ENCODE results near the gene ABHD17C. TPM values are rescaled to one million over a fixed set of nuclear protein-coding genes. Genes with fewer than 3 reads are reported as not detected.
A peak's percentile ranks its signal among the peaks of the same experiment; 100 is the strongest.

ABHD17C gene
- total and polyA plus RNA-seq, 3 donors from 2014 or later, result 8.0 to 16.3 (median 10.0) TPM

DNA sequence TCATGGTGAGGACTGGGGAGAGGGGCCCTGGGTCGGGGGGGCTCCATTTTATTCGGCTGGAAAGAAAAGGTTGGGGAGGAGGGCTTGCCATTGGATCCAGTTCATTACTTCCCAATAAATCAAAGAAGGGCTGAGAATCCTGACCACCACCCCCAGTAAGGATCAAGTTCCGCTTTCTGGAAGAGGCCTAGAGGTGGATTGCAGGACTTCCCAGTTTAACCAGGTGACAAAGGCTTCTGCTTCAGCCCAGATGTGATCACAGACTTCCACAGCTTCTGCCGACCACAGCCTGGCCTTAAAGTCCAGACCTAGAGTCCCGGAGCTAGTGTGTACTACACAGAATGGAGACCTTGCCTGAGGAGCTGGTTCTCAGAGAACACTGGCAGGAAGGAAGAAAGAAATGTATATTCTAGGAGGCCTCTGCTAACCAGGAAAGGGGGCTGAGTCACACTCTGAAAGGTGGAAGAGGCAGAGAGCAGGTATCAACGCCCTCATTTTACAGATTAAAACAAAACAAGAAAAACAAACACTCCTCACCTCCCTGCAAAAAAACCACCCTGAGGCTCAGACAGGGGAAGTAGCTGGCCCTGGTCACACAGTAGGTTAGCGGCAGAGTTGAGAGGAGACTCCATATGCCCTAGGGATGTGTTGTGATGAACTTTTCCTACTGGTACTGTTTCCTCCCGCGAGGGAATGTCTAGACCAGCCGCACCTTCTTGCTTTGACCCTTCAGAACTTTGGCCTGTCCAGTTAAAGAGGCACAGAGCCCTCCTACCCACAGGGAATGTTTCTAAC lies 82.9 kb downstream of the ABHD17C start:
- H3K36me3 ChIP-seq (ENCODE audit: low read depth, missing control alignments), result no peaks in the 10 kb centered on the region
- intact Hi-C loops (cut with DNase I; ENCODE audit: low total_unique reads), result loop anchor here (5.0 kb wide), 2 partner anchors 206 to 321 kb away; no protein-coding TSS in a partner anchor
- H3K27me3 ChIP-seq, result no peaks in the 10 kb centered on the region
- H3K27ac ChIP-seq, result no peak overlapping the region
- H3K4me1 ChIP-seq, result no peaks in the 10 kb centered on the region
- TF ChIP-seq, protein P1, sequence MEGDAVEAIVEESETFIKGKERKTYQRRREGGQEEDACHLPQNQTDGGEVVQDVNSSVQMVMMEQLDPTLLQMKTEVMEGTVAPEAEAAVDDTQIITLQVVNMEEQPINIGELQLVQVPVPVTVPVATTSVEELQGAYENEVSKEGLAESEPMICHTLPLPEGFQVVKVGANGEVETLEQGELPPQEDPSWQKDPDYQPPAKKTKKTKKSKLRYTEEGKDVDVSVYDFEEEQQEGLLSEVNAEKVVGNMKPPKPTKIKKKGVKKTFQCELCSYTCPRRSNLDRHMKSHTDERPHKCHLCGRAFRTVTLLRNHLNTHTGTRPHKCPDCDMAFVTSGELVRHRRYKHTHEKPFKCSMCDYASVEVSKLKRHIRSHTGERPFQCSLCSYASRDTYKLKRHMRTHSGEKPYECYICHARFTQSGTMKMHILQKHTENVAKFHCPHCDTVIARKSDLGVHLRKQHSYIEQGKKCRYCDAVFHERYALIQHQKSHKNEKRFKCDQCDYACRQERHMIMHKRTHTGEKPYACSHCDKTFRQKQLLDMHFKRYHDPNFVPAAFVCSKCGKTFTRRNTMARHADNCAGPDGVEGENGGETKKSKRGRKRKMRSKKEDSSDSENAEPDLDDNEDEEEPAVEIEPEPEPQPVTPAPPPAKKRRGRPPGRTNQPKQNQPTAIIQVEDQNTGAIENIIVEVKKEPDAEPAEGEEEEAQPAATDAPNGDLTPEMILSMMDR (IDR thresholded peaks at IDR 0.05), result no peak
- no peak for TF ChIP-seq POLR2A (IDR thresholded peaks at IDR 0.05)
- no peaks in the 10 kb centered on the region for H3K9me3 ChIP-seq
- DNase-seq, result no peak
- no peak overlapping the region for H3K4me3 ChIP-seq
- WGBS, 2 donors, result 68 to 70% methylated on average over 10 of the region's 10 CpGs

DNA sequence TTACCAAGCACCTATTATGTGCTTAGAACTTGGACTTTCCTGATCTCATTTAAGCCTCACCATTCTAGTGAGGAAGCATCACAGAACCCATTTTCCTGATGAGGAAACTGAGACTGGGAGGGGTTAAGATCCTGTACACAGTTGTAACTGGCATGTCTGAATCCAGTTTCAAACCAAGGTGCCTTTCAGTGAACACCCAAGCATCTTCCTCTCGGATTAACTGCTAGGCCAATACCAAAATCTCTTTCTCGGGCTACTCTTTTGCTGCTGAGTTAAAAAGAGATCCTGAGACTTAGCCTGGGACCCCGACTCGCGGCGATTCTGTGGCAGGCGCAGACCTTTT lies 83.5 kb downstream of the ABHD17C start:
- Histone ChIP-seq H3K27ac (no peak overlapping the region), H3K4me3 (peak overlapping the region; percentile 44 to 56), H3K4me1 (no peaks in the 10 kb centered on the region), H3K27me3 (no peaks in the 10 kb centered on the region), H3K9me3 (no peaks in the 10 kb centered on the region), H3K36me3 (ENCODE audit: low read depth, missing control alignments) (no peaks in the 10 kb centered on the region)
- TF ChIP-seq, protein P1 (IDR thresholded peaks at IDR 0.05), result no peak
- TF ChIP-seq POLR2A (IDR thresholded peaks at IDR 0.05), result no peak
- 23 to 42% methylated on average over 2 to 7 of the region's 7 CpGs for WGBS, 2 donors
- DNase-seq, result no peak
- intact Hi-C loops (cut with DNase I; ENCODE audit: low total_unique reads), result loop anchor here (5.0 kb wide), 2 partner anchors 206 to 321 kb away; no protein-coding TSS in a partner anchor

DNA sequence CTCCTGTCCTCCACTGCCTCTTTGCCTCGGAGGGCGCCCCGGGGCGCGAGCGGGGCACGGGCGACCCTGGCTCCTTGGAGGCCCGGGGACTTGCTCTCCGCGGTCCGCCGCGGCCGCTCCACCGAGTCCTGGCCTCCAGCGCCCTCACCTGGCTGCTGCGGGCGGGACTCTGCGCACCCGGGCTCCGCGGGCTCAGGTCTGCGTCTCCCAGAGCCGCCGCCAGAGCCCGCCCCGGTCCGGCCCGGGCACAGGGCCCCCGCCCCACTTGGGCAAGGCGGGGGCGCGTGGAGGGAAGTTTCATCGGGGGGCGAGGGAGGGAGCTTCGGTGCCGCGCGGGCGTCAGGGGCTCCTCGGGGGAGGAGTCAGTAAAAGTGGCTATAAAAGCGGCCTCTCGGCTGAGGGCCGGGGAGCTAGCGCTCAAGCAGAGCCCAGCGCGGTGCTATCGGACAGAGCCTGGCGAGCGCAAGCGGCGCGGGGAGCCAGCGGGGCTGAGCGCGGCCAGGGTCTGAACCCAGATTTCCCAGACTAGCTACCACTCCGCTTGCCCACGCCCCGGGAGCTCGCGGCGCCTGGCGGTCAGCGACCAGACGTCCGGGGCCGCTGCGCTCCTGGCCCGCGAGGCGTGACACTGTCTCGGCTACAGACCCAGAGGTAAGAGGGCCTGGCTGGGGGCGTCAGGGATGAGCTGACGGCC lies 84.0 kb downstream of the ABHD17C start, which contains the start of gene CEMIP:
Gene CEMIP, plus strand, starts transcription at position 407 of the 694 bp plus-strand sequence. CDS start 94,510 bp downstream, outside the sequence.
- TF ChIP-seq, protein P1 (IDR thresholded peaks at IDR 0.05), result peak; percentile 77 to 89 (median 86)
- no peak for TF ChIP-seq POLR2A (IDR thresholded peaks at IDR 0.05)

DNA sequence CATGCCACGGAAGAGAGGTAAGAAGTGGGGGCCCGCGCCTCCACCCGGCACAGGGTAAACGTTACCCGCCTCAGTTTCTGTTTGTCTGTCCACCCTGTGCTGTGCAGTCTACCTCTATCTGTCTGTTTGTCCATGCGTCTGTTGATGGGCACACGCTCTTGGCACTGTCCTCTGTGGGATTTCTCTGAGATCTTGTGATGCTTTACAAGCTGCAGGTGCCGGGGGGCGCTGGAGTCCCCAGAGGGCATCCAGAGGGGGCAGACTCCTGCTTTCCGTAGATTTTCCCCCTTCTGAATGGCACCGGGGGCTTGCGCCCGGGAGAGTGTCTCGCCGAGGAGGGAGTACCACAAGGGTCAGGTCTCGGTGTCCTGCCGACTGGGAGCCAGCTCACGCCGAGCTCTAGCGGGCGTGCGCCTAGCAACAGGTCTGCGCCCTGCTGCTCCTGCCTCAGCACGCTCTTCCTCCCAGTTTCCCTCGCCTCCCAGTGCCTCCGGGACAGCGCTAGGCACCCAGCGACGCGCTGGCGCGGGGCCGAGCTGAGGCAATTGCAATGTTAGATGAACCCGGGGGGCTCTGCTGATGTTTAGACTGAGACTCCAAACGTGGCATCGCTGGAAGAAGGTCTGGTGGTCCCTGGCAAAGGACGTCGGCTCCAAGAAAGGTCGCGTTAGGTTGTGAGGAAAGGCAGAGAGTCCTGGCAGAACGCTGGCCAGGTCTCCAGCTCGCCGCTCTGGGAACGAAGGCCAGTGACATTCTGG lies 84.7 kb downstream of the ABHD17C start:
- Histone ChIP-seq H3K4me3 (peak overlapping the region; percentile 44 to 56), H3K4me1 (no peaks in the 10 kb centered on the region), H3K36me3 (ENCODE audit: low read depth, missing control alignments) (no peaks in the 10 kb centered on the region), H3K27me3 (no peaks in the 10 kb centered on the region), H3K27ac (no peak overlapping the region), H3K9me3 (no peaks in the 10 kb centered on the region)
- intact Hi-C loops (cut with DNase I; ENCODE audit: low total_unique reads), result loop anchor here (5.0 to 10.0 kb wide), 3 partner anchors 175 to 323 kb away; no protein-coding TSS in a partner anchor
- no peak for TF ChIP-seq POLR2A (IDR thresholded peaks at IDR 0.05)
- TF ChIP-seq, protein P1 (IDR thresholded peaks at IDR 0.05), result no peak
- peak; percentile 38 for DNase-seq
- 1 to 2% methylated on average over 26 to 35 of the region's 45 CpGs for WGBS, 2 donors

More for the DNA sequence above, 84.0 kb downstream of the ABHD17C start, which contains the start of gene CEMIP:
- Histone ChIP-seq H3K27ac (no peak within 1 kb of the TSS), H3K4me1 (no peaks in the 10 kb centered on the region), H3K4me3 (peak within 1 kb of the TSS; percentile 44 to 56), H3K36me3 (ENCODE audit: low read depth, missing control alignments) (no peaks in the 10 kb centered on the region), H3K27me3 (no peaks in the 10 kb centered on the region), H3K9me3 (no peaks in the 10 kb centered on the region)
- intact Hi-C loops (cut with DNase I; ENCODE audit: low total_unique reads), result loop anchor here (5.0 kb wide), 2 partner anchors 207 to 322 kb away; no protein-coding TSS in a partner anchor
- peak; percentile 87 for DNase-seq
- WGBS, 2 donors, result 0 to 1% methylated on average over 2 to 72 of the region's 75 CpGs

Data from testis (tissue), 3 donors.